CD4-positive, alpha-beta T cell treated with Interleukin-4 for 4 hours (primary cell): ENCODE data around the gene CCDC8.
"Not testable (repeated sequence)": the region's sequence is repeated elsewhere in the genome, so short reads cannot be mapped to it uniquely, and the experiment has no call there.

Experiments used
- DNase-seq: peaks from one replicate; pipeline ENCODE4 v3.0.0-alpha.2; 2020

CCDC8 gene

GRCh38 chr19:46378268-46378667 lies 35.1 kb downstream of the CCDC8 start:
- DNase-seq: no peak

GRCh38 chr19:46376241-46377153 lies 36.9 kb downstream of the CCDC8 start:
- no peak for DNase-seq

- DNase-seq: not testable (repeated sequence)
Observed at GRCh38 chr19:46375476-46376067, 37.8 kb downstream of the CCDC8 start.

- no peak for DNase-seq
Observed at GRCh38 chr19:46374536-46375475, 38.6 kb downstream of the CCDC8 start.

GRCh38 chr19:46373491-46374359 lies 39.6 kb downstream of the CCDC8 start:
- DNase-seq: no peak

- no peak for DNase-seq
Observed at GRCh38 chr19:46372901-46373490, 40.4 kb downstream of the CCDC8 start.

GRCh38 chr19:46371371-46371901 lies 41.9 kb downstream of the CCDC8 start:
- DNase-seq: no peak

- no peak for DNase-seq
Observed at GRCh38 chr19:46369817-46370216, 43.5 kb downstream of the CCDC8 start.

- DNase-seq: no peak
Observed at GRCh38 chr19:46368116-46368515, 45.2 kb downstream of the CCDC8 start.

- DNase-seq: no peak
Observed at GRCh38 chr19:46367426-46367825, 45.9 kb downstream of the CCDC8 start.

GRCh38 chr19:46366620-46367292 lies 46.6 kb downstream of the CCDC8 start:
- no peak for DNase-seq

GRCh38 chr19:46365561-46365960 lies 47.8 kb downstream of the CCDC8 start:
- no peak for DNase-seq

- DNase-seq: no peak
Observed at GRCh38 chr19:46364359-46364758, 49.0 kb downstream of the CCDC8 start.

GRCh38 chr19:46361915-46362314 lies 51.4 kb downstream of the CCDC8 start:
- DNase-seq: peak; percentile 47
